ENCODE measurements around the gene CYBB.

DNA sequence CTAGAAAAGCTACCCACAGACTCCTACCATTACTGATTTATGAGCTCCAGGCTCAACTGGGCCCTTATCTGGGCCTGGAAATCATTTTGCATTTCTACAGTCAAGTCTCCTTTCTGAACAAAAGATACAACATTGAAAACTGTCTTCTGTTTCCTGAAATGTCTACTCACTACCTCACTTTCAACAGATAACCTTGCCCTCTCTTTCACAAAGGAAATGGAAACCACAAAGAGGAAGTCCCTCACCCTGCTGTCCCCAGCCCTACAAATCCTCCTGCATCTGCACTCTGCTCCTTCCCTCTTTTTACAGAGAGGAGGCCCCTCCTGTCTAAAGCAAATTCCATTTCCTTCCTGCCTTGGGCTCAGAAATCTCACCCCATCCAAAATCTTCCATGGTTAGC, 24.8 kb upstream of the CYBB start:
- TF ChIP-seq, protein P1, sequence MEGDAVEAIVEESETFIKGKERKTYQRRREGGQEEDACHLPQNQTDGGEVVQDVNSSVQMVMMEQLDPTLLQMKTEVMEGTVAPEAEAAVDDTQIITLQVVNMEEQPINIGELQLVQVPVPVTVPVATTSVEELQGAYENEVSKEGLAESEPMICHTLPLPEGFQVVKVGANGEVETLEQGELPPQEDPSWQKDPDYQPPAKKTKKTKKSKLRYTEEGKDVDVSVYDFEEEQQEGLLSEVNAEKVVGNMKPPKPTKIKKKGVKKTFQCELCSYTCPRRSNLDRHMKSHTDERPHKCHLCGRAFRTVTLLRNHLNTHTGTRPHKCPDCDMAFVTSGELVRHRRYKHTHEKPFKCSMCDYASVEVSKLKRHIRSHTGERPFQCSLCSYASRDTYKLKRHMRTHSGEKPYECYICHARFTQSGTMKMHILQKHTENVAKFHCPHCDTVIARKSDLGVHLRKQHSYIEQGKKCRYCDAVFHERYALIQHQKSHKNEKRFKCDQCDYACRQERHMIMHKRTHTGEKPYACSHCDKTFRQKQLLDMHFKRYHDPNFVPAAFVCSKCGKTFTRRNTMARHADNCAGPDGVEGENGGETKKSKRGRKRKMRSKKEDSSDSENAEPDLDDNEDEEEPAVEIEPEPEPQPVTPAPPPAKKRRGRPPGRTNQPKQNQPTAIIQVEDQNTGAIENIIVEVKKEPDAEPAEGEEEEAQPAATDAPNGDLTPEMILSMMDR (IDR thresholded peaks at IDR 0.05), result no peak
- TF ChIP-seq POLR2A (IDR thresholded peaks at IDR 0.05), result no peak

Measured in testis (tissue), 2 donors.